HCT116 (cell line): ENCODE data around the gene PPP1R3C. TPM values are rescaled to one million over a fixed set of nuclear protein-coding genes. Genes with fewer than 3 reads are reported as not detected.

Source experiments
- ATAC-seq: fragments of 200-7000 bp; cut with Tn5 transposase; 2 replicates; pipeline ENCODE4 v1.9.1; 2020; ENCODE audit warnings: mild to moderate bottlenecking, moderate library complexity
- BruUV-seq: library from RNA; stranded (reverse); fragments of 400-500 nt; replicated peaks from 2 replicates; lab custom pipeline; 2021; lab: Mats Ljungman, UMichigan
- CTCF ChIA-PET: fragments of 300-600 bp; sonication (Branson Sonifier 250); formaldehyde crosslinking; loops from one replicate; lab custom pipeline; 2021; ENCODE audit warnings: antibody characterized with exemption; lab: Charles Lee
- POLR2A ChIA-PET: fragments of 300-600, 350-600 bp; sonication (Branson Sonifier 250); formaldehyde crosslinking; loops from one replicate; lab custom pipeline; 2021; ENCODE audit warnings: antibody characterized with exemption; lab: Charles Lee
- RAD21 ChIA-PET, 2 experiments: fragments of 300-600 bp; sonication (Branson Sonifier 250); formaldehyde crosslinking; loops; one replicate each; lab custom pipeline; 2023; ENCODE audit warnings: low total read pairs in 2 of 2; ENCODE audit not compliant: uncharacterized antibody in 2 of 2, unreplicated experiment in 2 of 2, low non-redundant PET in 1 of 2; lab: Charles Lee
- DNase-seq: peaks from one replicate; pipeline ENCODE4 v3.0.0-alpha.2; 2010; ENCODE audit warnings: low read depth, low spot score
- H2AFZ ChIP-seq: fragments of 200-600 bp; shearing (Covaris generic), sonication (generic); 2 replicates; pipeline ENCODE4 v1.6.1; 2017; ENCODE audit warnings: low read depth, mixed run types, mixed read lengths, antibody characterized with exemption, low read length; ENCODE audit not compliant: poor library complexity, severe bottlenecking
- H3K27ac ChIP-seq: 2 replicates; pipeline ENCODE4 v1.5.1; 2012; ENCODE audit warnings: low read depth, low read length
- H3K27me3 ChIP-seq: fragments of 200-600 bp; sonication (generic); 2 replicates; pipeline ENCODE4 v1.6.1; 2016; ENCODE audit warnings: mixed run types, low read length, mixed read lengths; ENCODE audit not compliant: insufficient read depth
- H3K36me3 ChIP-seq, 2 experiments: fragments of 200-500 bp in 1 of 2; fragments of 200-600 bp in 1 of 2; sonication (Bioruptor generic) in 1 of 2; sonication (generic) in 1 of 2; 2 replicates each; pipeline versions ENCODE4 v1.5.1 to v1.6.1; 2014 to 2016; ENCODE audit warnings: low read length in 2 of 2, inconsistent platforms in 1 of 2, mixed read lengths in 1 of 2, mixed run types in 1 of 2; ENCODE audit not compliant: insufficient read depth in 2 of 2, control insufficient read depth in 1 of 2
- H3K4me1 ChIP-seq, 2 experiments: fragments of 200-600 bp in 1 of 2; sonication (generic) in 1 of 2; 2 replicates each; pipeline versions ENCODE4 v1.5.1 to v1.6.1; 2012 to 2017; ENCODE audit warnings: low read length in 2 of 2, inconsistent platforms in 1 of 2, mild to moderate bottlenecking in 1 of 2, mixed read lengths in 1 of 2, mixed run types in 1 of 2, moderate library complexity in 1 of 2; ENCODE audit not compliant: insufficient read depth in 2 of 2, control insufficient read depth in 1 of 2
- H3K4me2 ChIP-seq: fragments of 200-600 bp; sonication (generic); 2 replicates; pipeline ENCODE4 v1.6.1; 2017; ENCODE audit warnings: mixed run types, low read length, mixed read lengths
- H3K4me3 ChIP-seq, 2 experiments: fragments of 200-600 bp in 1 of 2; sonication (generic) in 1 of 2; replicated peaks in 1 of 2; 2 replicates each; pipeline ENCODE4 v1.5.1; 2011 to 2016; ENCODE audit warnings: low read length in 2 of 2, control low read depth in 1 of 2, low read depth in 1 of 2, mild to moderate bottlenecking in 1 of 2, mixed read lengths in 1 of 2, mixed run types in 1 of 2
- H3K79me2 ChIP-seq: fragments of 200-600 bp; sonication (generic); 2 replicates; pipeline ENCODE4 v1.6.1; 2017; ENCODE audit warnings: mild to moderate bottlenecking, mixed run types, low read length, moderate library complexity, mixed read lengths; ENCODE audit not compliant: insufficient read depth
- H3K9ac ChIP-seq: fragments of 200-600 bp; sonication (generic); 2 replicates; pipeline ENCODE4 v1.6.1; 2016; ENCODE audit warnings: low read length, mixed read lengths
- H3K9me2 ChIP-seq: fragments of 200-600 bp; sonication (generic), shearing (Covaris generic); 2 replicates; pipeline ENCODE4 v1.6.1; 2017; ENCODE audit warnings: mixed run types, mild to moderate bottlenecking, moderate library complexity; ENCODE audit not compliant: insufficient read depth
- H3K9me3 ChIP-seq, 2 experiments: fragments of 200-500 bp in 1 of 2; fragments of 200-600 bp in 1 of 2; sonication (Bioruptor generic) in 1 of 2; sonication (generic) in 1 of 2; 2 replicates each; pipeline ENCODE4 v1.6.1; 2014 to 2017; ENCODE audit warnings: low read length in 2 of 2, mixed read lengths in 2 of 2, inconsistent platforms in 1 of 2, low read depth in 1 of 2, mild to moderate bottlenecking in 1 of 2, mixed run types in 1 of 2, moderate library complexity in 1 of 2; ENCODE audit not compliant: control insufficient read depth in 1 of 2, insufficient read depth in 1 of 2
- H4K20me1 ChIP-seq: fragments of 200-600 bp; sonication (generic), shearing (Covaris generic); 2 replicates; pipeline ENCODE4 v1.6.1; 2017; ENCODE audit warnings: mixed run types, mild to moderate bottlenecking, moderate library complexity; ENCODE audit not compliant: insufficient read depth
- CBX3 ChIP-seq: IDR thresholded peaks from 2 replicates; pipeline ENCODE4 v1.6.1; 2012; ENCODE audit warnings: low read depth
- CEBPB ChIP-seq: IDR thresholded peaks from 2 replicates; pipeline ENCODE4 v1.6.1; 2012; ENCODE audit warnings: low read depth
- FOSL1 ChIP-seq: IDR thresholded peaks from 2 replicates; pipeline ENCODE4 v1.6.1; 2012; ENCODE audit warnings: low read depth
- POLR2AphosphoS5 ChIP-seq: IDR thresholded peaks from 2 replicates; pipeline ENCODE4 v1.6.1; 2011; ENCODE audit warnings: mild to moderate bottlenecking, low read depth, low read length, moderate library complexity
- SIN3A ChIP-seq: IDR thresholded peaks from 2 replicates; pipeline ENCODE4 v1.6.1; 2012; ENCODE audit warnings: low read depth
- YY1 ChIP-seq: IDR thresholded peaks from 2 replicates; pipeline ENCODE4 v1.6.1; 2011; ENCODE audit warnings: low read length, low read depth, moderate library complexity, mild to moderate bottlenecking; ENCODE audit not compliant: insufficient replicate concordance; ENCODE audit errors: extremely low read depth
- ZFX ChIP-seq: fragments of 450-650 bp; IDR thresholded peaks from 2 replicates; pipeline ENCODE4 v1.6.1; 2017
- intact Hi-C: fragments of 100-400 bp; cut with micrococcal nuclease; formaldehyde crosslinking; loops from 2 replicates; pipeline ENCODE4 v1.10.0; 2022
- total RNA-seq: library from RNA; stranded (reverse); gene quantifications from one replicate; pipeline ENCODE4 v1.2.1, GENCODE V29; 2021; ENCODE audit not compliant: unreplicated experiment
- TF ChIP-seq, protein P1 (sequence below): IDR thresholded peaks from 2 replicates; pipeline ENCODE4 v1.6.1; 2012; ENCODE audit warnings: low read depth
- TF ChIP-seq, protein P2 (sequence below), 3 experiments: fragments of 200-600 bp in 1 of 3; sonication (generic) in 1 of 3; IDR thresholded peaks in 2 of 3; conservative IDR thresholded peaks in 1 of 3; 2 replicates each; pipeline ENCODE4 v1.5.1; 2012 to 2017; ENCODE audit warnings: low read depth in 2 of 3, low read length in 2 of 3, antibody characterized with exemption in 1 of 3, borderline replicate concordance in 1 of 3, control low read depth in 1 of 3, mild to moderate bottlenecking in 1 of 3, mixed read lengths in 1 of 3, mixed run types in 1 of 3, moderate library complexity in 1 of 3; ENCODE audit not compliant: insufficient read depth in 1 of 3

Gene PPP1R3C
- total RNA-seq, 1 experiment from 2014 or later = 0.20 TPM

- H3K9me2 ChIP-seq = no peaks in the 10 kb centered on the region
- no peaks in the 10 kb centered on the region for H3K79me2 ChIP-seq
- no peak for DNase-seq
- no peaks in the 10 kb centered on the region for H3K4me1 ChIP-seq
- H3K27ac ChIP-seq = no peak overlapping the region
- no peak overlapping the region for H3K9ac ChIP-seq
- no peak overlapping the region for H2AFZ ChIP-seq
- no peak for ATAC-seq
- no peak overlapping the region for H3K4me2 ChIP-seq
- ChIA-PET RAD21 (no interaction called here), CTCF (interaction anchor here (1.5 kb wide), 1 partner anchor 134 kb away, joined by 3 read pairs; no protein-coding TSS in a partner anchor), POLR2A (no interaction called here)
- TF ChIP-seq, protein P1, sequence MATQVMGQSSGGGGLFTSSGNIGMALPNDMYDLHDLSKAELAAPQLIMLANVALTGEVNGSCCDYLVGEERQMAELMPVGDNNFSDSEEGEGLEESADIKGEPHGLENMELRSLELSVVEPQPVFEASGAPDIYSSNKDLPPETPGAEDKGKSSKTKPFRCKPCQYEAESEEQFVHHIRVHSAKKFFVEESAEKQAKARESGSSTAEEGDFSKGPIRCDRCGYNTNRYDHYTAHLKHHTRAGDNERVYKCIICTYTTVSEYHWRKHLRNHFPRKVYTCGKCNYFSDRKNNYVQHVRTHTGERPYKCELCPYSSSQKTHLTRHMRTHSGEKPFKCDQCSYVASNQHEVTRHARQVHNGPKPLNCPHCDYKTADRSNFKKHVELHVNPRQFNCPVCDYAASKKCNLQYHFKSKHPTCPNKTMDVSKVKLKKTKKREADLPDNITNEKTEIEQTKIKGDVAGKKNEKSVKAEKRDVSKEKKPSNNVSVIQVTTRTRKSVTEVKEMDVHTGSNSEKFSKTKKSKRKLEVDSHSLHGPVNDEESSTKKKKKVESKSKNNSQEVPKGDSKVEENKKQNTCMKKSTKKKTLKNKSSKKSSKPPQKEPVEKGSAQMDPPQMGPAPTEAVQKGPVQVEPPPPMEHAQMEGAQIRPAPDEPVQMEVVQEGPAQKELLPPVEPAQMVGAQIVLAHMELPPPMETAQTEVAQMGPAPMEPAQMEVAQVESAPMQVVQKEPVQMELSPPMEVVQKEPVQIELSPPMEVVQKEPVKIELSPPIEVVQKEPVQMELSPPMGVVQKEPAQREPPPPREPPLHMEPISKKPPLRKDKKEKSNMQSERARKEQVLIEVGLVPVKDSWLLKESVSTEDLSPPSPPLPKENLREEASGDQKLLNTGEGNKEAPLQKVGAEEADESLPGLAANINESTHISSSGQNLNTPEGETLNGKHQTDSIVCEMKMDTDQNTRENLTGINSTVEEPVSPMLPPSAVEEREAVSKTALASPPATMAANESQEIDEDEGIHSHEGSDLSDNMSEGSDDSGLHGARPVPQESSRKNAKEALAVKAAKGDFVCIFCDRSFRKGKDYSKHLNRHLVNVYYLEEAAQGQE = no peak
- TF ChIP-seq SIN3A (no peak), ZFX (no peak), FOSL1 (no peak), CEBPB (no peak)
- no peaks in the 10 kb centered on the region for H3K27me3 ChIP-seq
- H4K20me1 ChIP-seq = no peaks in the 10 kb centered on the region
- intact Hi-C loops = no loop called here
- H3K4me3 ChIP-seq = no peak overlapping the region
- no peaks in the 10 kb centered on the region for H3K9me3 ChIP-seq
- no peaks in the 10 kb centered on the region for H3K36me3 ChIP-seq
- no TSS peak for BruUV-seq
Measured at GRCh38 chr10:91627344-91628102, 5.3 kb downstream of the PPP1R3C start.

GRCh38 chr10:91626936-91627335, 5.9 kb downstream of the PPP1R3C start:
- no peaks in the 10 kb centered on the region for H4K20me1 ChIP-seq
- H2AFZ ChIP-seq = no peak overlapping the region
- no peaks in the 10 kb centered on the region for H3K9me3 ChIP-seq
- H3K4me1 ChIP-seq = no peaks in the 10 kb centered on the region
- no peaks in the 10 kb centered on the region for H3K27me3 ChIP-seq
- ATAC-seq (no peak), DNase-seq (no peak)
- H3K36me3 ChIP-seq = no peaks in the 10 kb centered on the region
- H3K4me3 ChIP-seq = no peak overlapping the region
- intact Hi-C loops = no loop called here
- no peaks in the 10 kb centered on the region for H3K9me2 ChIP-seq
- H3K27ac ChIP-seq = no peak overlapping the region
- ChIA-PET POLR2A (no interaction called here), CTCF (interaction anchor here (1.1 to 1.5 kb wide), 2 partner anchors 8 to 134 kb away, joined by 3 read pairs; no protein-coding TSS in a partner anchor), RAD21 (no interaction called here)
- H3K4me2 ChIP-seq = no peak overlapping the region
- no TSS peak for BruUV-seq
- H3K79me2 ChIP-seq = no peaks in the 10 kb centered on the region
- no peak overlapping the region for H3K9ac ChIP-seq
- TF ChIP-seq, protein P2, sequence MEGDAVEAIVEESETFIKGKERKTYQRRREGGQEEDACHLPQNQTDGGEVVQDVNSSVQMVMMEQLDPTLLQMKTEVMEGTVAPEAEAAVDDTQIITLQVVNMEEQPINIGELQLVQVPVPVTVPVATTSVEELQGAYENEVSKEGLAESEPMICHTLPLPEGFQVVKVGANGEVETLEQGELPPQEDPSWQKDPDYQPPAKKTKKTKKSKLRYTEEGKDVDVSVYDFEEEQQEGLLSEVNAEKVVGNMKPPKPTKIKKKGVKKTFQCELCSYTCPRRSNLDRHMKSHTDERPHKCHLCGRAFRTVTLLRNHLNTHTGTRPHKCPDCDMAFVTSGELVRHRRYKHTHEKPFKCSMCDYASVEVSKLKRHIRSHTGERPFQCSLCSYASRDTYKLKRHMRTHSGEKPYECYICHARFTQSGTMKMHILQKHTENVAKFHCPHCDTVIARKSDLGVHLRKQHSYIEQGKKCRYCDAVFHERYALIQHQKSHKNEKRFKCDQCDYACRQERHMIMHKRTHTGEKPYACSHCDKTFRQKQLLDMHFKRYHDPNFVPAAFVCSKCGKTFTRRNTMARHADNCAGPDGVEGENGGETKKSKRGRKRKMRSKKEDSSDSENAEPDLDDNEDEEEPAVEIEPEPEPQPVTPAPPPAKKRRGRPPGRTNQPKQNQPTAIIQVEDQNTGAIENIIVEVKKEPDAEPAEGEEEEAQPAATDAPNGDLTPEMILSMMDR (IDR thresholded peaks at IDR 0.05 in 2 of 3, conservative IDR thresholded peaks at IDR 0.05 in 1 of 3; ENCODE audit: borderline replicate concordance in 1 of 3, insufficient read depth in 1 of 3, low read depth in 2 of 3, low read length in 2 of 3) = no peak
- no peak for TF ChIP-seq POLR2AphosphoS5
- TF ChIP-seq, protein P1 = no peak
- TF ChIP-seq CBX3 = no peak
- no peak for TF ChIP-seq YY1
